G401 (cell line): Measurements from ENCODE around the gene GABRB3. TPM values are rescaled to one million over a fixed set of nuclear protein-coding genes. Genes with fewer than 3 reads are reported as not detected.
"Not testable (repeated sequence)": the region's sequence is repeated elsewhere in the genome, so short reads cannot be mapped to it uniquely, and the experiment has no call there.

Experiments
- DNase-seq: peaks from one replicate; pipeline ENCODE4 v3.0.0-alpha.2; 2015; ENCODE audit warnings: low spot score
- in situ Hi-C: cut with HindIII; loops from 2 replicates; pipeline ENCODE4 v1.10.0; 2016; ENCODE audit warnings: low sequenced_read_pairs, mixed read lengths
- total RNA-seq: library from RNA; depleted of rRNA; stranded (reverse); fragments of >200 nt; shearing (Covaris generic); gene quantifications from 2 replicates; pipeline ENCODE4 v1.2.3, GENCODE V29; 2014

Gene GABRB3
- total RNA-seq, 1 experiment from 2014 or later, result 11.4 TPM

DNA sequence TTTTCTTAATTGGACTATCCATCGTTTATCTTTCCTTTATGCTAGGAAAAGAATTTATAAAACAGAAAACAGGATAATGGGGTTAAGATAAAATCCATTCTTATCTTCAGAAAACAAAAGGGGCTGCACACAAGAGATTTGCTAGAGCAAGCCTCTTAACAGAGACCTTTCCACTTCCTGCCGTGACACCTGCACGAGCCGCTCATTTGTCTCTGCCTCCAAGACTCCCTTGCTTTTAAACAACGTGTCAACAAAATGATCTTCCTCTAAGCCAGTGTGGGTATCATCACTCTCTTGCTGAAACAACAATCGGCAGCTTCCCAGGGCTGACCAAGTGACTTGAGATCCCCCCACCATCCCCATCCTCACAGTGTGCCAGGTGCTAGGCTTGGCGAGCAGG lies 33.1 kb downstream of the GABRB3 start:
- in situ Hi-C loops, result no loop called here
- no peak for DNase-seq

DNA sequence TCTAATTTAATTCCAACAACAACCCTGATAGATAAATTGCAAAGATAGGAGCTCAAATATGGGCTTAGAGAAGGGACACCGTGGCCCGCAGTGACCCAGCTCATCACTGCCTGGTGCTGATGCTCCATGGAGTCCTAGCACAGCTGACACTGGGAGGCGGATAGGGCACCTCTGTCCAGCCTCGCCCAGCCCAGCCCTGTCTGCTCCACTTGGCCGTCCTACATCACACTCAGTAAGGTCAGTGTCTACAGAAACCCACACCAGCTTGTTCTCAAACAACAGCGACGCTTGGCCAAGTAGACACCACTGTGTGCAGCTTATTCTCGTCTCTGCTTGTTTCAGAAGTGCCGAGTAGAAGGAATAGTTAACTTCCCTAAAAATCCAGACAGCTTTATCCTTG lies 33.9 kb downstream of the GABRB3 start:
- no peak for DNase-seq
- in situ Hi-C loops, result no loop called here

- no peak for DNase-seq
- in situ Hi-C loops, result no loop called here
Observed at GRCh38 chr15:26736502-26737248, 36.2 kb downstream of the GABRB3 start.

DNA sequence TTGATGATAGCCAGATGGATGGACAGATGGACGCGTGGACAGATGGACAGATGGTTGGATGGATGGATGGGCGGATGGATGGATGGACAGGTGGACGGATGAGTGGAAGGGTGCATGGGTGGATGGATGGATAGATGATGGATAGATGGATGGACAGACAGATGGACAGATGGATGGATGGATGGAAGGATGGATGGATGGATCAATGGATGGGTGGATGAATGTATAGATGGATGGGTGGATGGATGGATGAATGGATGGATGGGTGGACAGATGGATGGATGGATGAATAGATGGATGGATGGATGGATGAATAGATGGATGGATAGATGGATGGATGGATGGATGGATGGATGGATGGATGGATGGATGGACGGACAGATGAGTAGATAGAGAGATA lies 40.9 kb downstream of the GABRB3 start:
- no peak for DNase-seq
- in situ Hi-C loops, result no loop called here

GRCh38 chr15:26729581-26729980 lies 43.3 kb downstream of the GABRB3 start:
- in situ Hi-C loops, result no loop called here
- no peak for DNase-seq

- in situ Hi-C loops, result no loop called here
- no peak for DNase-seq
Observed at GRCh38 chr15:26729030-26729429, 43.8 kb downstream of the GABRB3 start.

DNA sequence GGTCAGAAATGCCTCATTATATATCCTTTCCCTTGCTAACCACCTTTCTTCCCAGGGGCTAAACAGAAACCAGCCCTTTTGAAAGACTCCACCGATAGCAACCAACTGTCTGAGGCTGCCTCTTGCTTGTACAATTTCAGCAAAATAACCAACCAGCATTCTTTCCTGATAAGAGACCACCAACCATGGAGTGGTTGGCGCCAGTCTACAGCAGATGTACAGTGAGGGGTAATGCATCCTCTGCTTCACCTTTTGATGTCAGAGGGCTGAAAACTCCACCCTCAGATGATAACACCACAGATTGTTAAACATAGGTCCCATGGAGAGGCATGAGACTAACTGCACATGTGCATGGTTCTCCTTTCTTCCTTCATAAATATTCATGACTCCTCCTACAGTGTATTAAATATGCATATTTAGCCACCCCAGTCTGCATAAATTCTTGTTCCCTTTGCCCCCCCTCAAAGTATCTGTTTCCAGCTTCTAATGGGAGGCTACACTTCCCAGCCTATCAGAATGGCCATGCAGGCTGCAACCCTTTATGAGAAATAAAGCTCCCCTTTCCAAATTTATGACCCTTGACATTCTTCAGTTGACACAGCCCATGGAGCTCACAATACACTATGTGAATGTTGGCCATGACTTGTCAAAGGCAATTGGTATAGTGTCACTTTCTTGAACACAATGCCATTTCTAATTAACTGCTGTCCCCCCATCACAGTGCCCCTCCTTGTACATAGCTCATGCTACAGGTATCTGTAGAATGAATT lies 48.3 kb downstream of the GABRB3 start:
- in situ Hi-C loops, result no loop called here
- DNase-seq, result no peak

DNA sequence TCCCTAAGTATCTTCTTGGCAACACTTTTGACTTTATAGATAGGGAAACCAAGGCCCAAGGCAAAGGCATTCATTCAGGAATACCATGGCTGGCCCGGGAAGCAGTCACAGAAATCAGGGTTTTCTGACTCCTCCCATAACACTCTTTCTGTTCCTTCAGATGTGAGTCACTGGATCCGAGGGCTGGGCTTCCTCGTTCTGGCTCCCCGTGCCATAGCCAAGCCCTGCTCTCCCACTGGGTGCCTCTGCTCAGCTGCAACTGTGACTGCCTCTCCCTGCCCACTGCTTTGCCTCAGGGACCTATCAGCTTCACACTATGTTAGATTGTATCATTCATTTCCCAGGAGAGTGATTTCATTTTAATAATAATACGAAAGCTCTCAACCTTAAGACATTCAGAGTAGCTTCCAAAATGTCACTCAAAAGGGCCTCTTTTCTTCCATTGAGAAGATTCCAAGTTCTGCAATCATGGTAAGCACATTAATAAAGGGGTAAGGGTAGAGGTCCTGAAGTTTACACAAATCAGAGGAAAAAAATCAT lies 50.2 kb downstream of the GABRB3 start:
- in situ Hi-C loops, result no loop called here
- DNase-seq, result no peak

GRCh38 chr15:26721232-26721967 lies 51.5 kb downstream of the GABRB3 start:
- no peak for DNase-seq
- in situ Hi-C loops, result no loop called here

DNA sequence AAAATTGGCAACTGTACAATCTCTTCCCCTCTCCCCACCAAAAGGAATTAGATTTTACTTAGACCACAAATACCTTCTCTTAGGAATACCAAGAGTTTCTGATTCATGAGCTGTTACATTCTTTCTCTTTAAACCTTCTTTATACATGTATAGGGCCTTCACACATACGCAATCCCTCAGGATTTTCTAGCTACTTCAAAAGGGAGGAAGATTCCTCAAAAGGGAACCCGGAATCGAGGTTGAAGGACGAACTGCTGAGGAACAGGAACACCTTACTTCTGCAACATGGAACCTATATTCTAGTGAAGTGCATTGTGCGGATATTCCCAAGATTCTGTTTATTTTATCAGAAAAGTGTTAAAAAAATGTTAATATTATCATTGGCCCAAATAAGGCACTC lies 52.3 kb downstream of the GABRB3 start:
- DNase-seq, result no peak
- in situ Hi-C loops, result no loop called here

- in situ Hi-C loops, DNase-seq: not testable (repeated sequence)
Observed at GRCh38 chr15:26719866-26720265, 53.0 kb downstream of the GABRB3 start.

GRCh38 chr15:26716069-26716468 lies 56.8 kb downstream of the GABRB3 start:
- DNase-seq, result no peak
- in situ Hi-C loops, result no loop called here

- in situ Hi-C loops, result no loop called here
Observed at GRCh38 chr15:26713498-26713897, 59.4 kb downstream of the GABRB3 start.

DNA sequence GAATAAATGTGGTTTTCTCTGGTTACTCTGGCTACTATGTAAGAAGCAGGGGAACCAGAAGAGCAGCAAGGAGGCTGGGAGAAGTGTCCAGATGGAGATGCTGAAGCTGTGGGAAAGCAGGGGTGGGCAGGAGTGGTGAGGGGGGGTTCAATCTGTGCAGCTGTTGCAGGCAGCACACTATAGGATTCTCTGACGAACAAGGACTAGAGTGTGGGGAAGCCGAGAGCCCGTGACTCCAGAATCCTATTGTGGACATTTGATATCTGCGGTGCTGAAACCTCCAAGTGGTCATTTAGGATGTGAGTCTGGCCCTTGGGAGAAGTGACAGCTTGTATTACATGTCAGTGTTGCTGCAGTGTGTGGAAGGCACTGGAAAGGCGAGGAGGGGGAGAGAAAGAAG lies 60.5 kb downstream of the GABRB3 start:
- in situ Hi-C loops, result no loop called here
- DNase-seq, result no peak

More at GRCh38 chr15:26713498-26713897, 59.4 kb downstream of the GABRB3 start:
- peak; percentile 25 for DNase-seq

- no peak for DNase-seq
- in situ Hi-C loops, result no loop called here
Observed at GRCh38 chr15:26711445-26711844, 61.4 kb downstream of the GABRB3 start.

GRCh38 chr15:26702381-26702780 lies 70.5 kb downstream of the GABRB3 start:
- no peak for DNase-seq
- in situ Hi-C loops, result no loop called here

DNA sequence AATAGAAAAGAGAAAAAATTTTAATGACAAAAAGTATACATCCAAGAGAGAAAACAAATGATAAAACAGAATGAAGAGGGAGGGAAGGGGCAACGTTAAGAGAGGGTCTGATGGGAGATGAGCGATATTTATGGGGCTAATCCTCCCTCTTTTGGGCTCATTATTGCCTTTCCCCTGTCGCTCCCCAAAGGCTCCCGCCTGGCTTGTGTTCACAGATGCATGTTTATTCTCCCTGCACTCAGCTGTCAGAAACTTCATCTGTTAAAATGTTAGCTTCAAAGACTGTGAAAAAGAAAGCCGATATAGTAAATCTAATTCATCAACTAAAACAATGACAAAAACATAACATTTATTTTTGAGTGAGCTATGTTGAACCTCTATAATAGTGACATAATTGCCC lies 74.3 kb downstream of the GABRB3 start:
- in situ Hi-C loops, result no loop called here
- no peak for DNase-seq

GRCh38 chr15:26697913-26698312 lies 75.0 kb downstream of the GABRB3 start:
- in situ Hi-C loops, result no loop called here

DNA sequence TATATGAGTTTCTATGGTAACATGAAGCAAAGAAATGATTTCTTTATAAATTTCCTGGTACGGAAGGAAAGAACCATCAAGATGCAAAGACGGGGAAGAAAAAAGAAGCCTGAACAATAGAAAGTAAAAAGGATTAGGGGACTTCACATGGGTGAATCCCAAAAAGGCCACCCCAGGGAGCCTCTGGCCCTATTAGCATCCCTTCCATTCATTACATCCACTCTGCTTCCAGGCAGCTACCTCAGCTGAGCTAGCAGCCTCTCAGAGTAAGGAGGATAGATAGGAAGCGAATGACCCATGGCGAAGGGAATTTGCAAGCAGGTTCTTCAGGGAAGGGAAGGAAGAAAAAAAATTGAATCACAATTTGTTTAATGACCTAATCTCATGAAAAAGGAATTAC lies 81.6 kb downstream of the GABRB3 start:
- in situ Hi-C loops, result no loop called here
- no peak for DNase-seq

More at GRCh38 chr15:26697913-26698312, 75.0 kb downstream of the GABRB3 start:
- DNase-seq, result peak; percentile 57

DNA sequence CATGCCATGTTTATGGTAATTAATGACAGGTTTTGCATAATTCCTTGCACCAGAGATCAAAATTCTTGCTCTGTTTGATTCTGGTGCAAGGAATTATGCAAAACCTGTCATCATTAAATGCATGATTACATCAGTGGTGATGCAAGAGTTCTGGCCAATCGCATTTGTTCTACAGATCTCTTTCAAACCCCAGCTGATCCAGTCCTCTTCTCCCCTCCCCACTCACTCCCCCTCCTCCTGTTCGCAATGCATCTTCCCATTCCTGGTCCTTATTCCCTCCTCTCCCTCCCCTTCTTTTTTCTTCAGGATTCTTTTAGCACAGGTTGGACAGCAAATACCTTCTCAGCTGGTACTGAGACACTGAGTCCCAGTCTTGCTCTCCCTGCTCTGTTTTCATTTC lies 82.1 kb downstream of the GABRB3 start:
- in situ Hi-C loops, result no loop called here

More for the DNA sequence above, 82.1 kb downstream of the GABRB3 start:
- no peak for DNase-seq
